Endothelial cell of umbilical vein (primary cell): Measurements from ENCODE around the gene IL17RB. TPM values are rescaled to one million over a fixed set of nuclear protein-coding genes. Genes with fewer than 3 reads are reported as not detected.

ENCODE experiments used
- BruUV-seq: library from RNA; stranded (reverse); fragments of 400-500 nt; replicated peaks from 2 replicates; lab custom pipeline; 2021; lab: Mats Ljungman, UMichigan
- CTCF ChIA-PET: fragments of 300-600, 350-600 bp; sonication (Branson Sonifier 250); formaldehyde crosslinking; loops from one replicate; lab custom pipeline; 2021; ENCODE audit warnings: antibody characterized with exemption, inconsistent platforms; lab: Charles Lee
- POLR2A ChIA-PET: fragments of 300-600, 350-600 bp; sonication (Branson Sonifier 250); formaldehyde crosslinking; loops from one replicate; lab custom pipeline; 2021; ENCODE audit warnings: antibody characterized with exemption, inconsistent platforms; lab: Charles Lee
- DNase-seq: peaks from one replicate; pipeline ENCODE4 v3.0.0-alpha.2; 2011; ENCODE audit warnings: low read depth, low spot score
- FAIRE-seq: peaks from 2 replicates; lab custom pipeline; 2011; peaks lifted over from hg19 to GRCh38; lab: Jason Lieb, UNC
- H2AFZ ChIP-seq: 2 replicates; pipeline ENCODE4 v1.6.0; 2012; ENCODE audit warnings: low read depth, low read length, control low read depth, inconsistent platforms
- H3K27ac ChIP-seq: 2 replicates; pipeline ENCODE4 v1.5.1; 2011; ENCODE audit warnings: low read depth, mild to moderate bottlenecking, control low read depth, low read length, moderate library complexity; ENCODE audit not compliant: insufficient read depth
- H3K27me3 ChIP-seq, 2 experiments: 2 replicates each; pipeline versions ENCODE4 v1.6.0 to v1.6.1; 2011; ENCODE audit warnings: low read length in 2 of 2, mixed read lengths in 1 of 2; ENCODE audit not compliant: control insufficient read depth in 2 of 2, insufficient read depth in 2 of 2
- H3K36me3 ChIP-seq, 2 experiments: 2 replicates in 1 of 2; 3 replicates in 1 of 2; pipeline ENCODE4 v1.5.1; 2011; ENCODE audit warnings: low read length in 2 of 2, mild to moderate bottlenecking in 1 of 2, moderate library complexity in 1 of 2; ENCODE audit not compliant: control insufficient read depth in 2 of 2, insufficient read depth in 2 of 2; ENCODE audit errors: extremely low read depth in 1 of 2
- H3K4me1 ChIP-seq: 3 replicates; pipeline ENCODE4 v1.5.1; 2011; ENCODE audit warnings: mild to moderate bottlenecking, low read length; ENCODE audit not compliant: control insufficient read depth, insufficient read depth; ENCODE audit errors: extremely low read depth
- H3K4me2 ChIP-seq: 2 replicates; pipeline ENCODE4 v1.6.1; 2011; ENCODE audit warnings: low read length, control low read depth, mixed read lengths; ENCODE audit not compliant: insufficient read depth
- H3K4me3 ChIP-seq, 3 experiments: fragments of 200-600 bp in 1 of 3; sonication (generic), shearing (Covaris generic) in 1 of 3; replicated peaks in 1 of 3; 2 replicates each; pipeline ENCODE4 v1.5.1; 2011 to 2016; ENCODE audit warnings: control low read depth in 3 of 3, low read length in 3 of 3, mild to moderate bottlenecking in 2 of 3, inconsistent platforms in 1 of 3, low read depth in 1 of 3, moderate library complexity in 1 of 3; ENCODE audit not compliant: insufficient read depth in 1 of 3
- H3K79me2 ChIP-seq: 2 replicates; pipeline ENCODE4 v1.6.0; 2012; ENCODE audit warnings: low read length, inconsistent platforms; ENCODE audit not compliant: control insufficient read depth, insufficient read depth
- H3K9ac ChIP-seq: replicated peaks from 2 replicates; pipeline ENCODE3; 2011; ENCODE audit warnings: low read length, control low read depth; ENCODE audit not compliant: insufficient read depth; ENCODE audit errors: extremely low read depth
- H3K9me1 ChIP-seq: replicated peaks from 3 replicates; pipeline ENCODE4 v1.6.0; 2011; ENCODE audit warnings: mild to moderate bottlenecking, low read length; ENCODE audit not compliant: control insufficient read depth, insufficient read depth; ENCODE audit errors: extremely low read depth
- H3K9me3 ChIP-seq: replicated peaks from 2 replicates; pipeline ENCODE4 v1.5.1; 2012; ENCODE audit warnings: low read length, inconsistent platforms; ENCODE audit not compliant: control insufficient read depth, insufficient read depth
- H4K20me1 ChIP-seq: replicated peaks from 2 replicates; pipeline ENCODE3; 2011; ENCODE audit warnings: mild to moderate bottlenecking, low read length; ENCODE audit not compliant: control insufficient read depth, insufficient read depth; ENCODE audit errors: extremely low read depth
- EZH2 ChIP-seq: IDR thresholded peaks from 2 replicates; pipeline ENCODE4 v1.6.1; 2012; ENCODE audit warnings: borderline replicate concordance, low read depth, mild to moderate bottlenecking, moderate library complexity, low read length, inconsistent platforms; ENCODE audit not compliant: severe bottlenecking
- FOS ChIP-seq: IDR thresholded peaks from 2 replicates; pipeline ENCODE4 v1.6.1; 2011; ENCODE audit warnings: mild to moderate bottlenecking, low read length, moderate library complexity, borderline replicate concordance; ENCODE audit not compliant: insufficient read depth
- GATA2 ChIP-seq: IDR thresholded peaks from 2 replicates; pipeline ENCODE4 v1.7.0; 2011; ENCODE audit warnings: low read depth, mild to moderate bottlenecking, moderate library complexity, mixed read lengths, low read length; ENCODE audit not compliant: insufficient read length, insufficient read depth
- JUN ChIP-seq: IDR thresholded peaks from 2 replicates; pipeline ENCODE4 v1.6.1; 2011; ENCODE audit warnings: borderline replicate concordance, low read depth; ENCODE audit not compliant: insufficient read length, insufficient read depth
- MYC ChIP-seq: IDR thresholded peaks from one replicate; pipeline ENCODE4 v1.6.1; 2011; ENCODE audit warnings: mild to moderate bottlenecking, low read depth, low read length
- POLR2A ChIP-seq: IDR thresholded peaks from 2 replicates; pipeline ENCODE4 v1.6.1; 2012; ENCODE audit warnings: low read depth, mild to moderate bottlenecking, control low read depth, low read length
- POLR2AphosphoS5 ChIP-seq: IDR thresholded peaks from 2 replicates; pipeline ENCODE4 v1.6.1; 2012; ENCODE audit warnings: low read depth, mild to moderate bottlenecking, control low read depth, low read length, moderate library complexity; ENCODE audit not compliant: insufficient read depth
- dilution Hi-C: fragments of 300-500 bp; cut with MboI; formaldehyde crosslinking; loops from one replicate; pipeline ENCODE4 v1.15.0; 2019; ENCODE audit warnings: low sequenced_read_pairs; ENCODE audit not compliant: extremely low pct_ligation_motif_present
- intact Hi-C: fragments of 100-400 bp; cut with micrococcal nuclease; formaldehyde crosslinking; loops from one replicate; pipeline ENCODE4 v1.10.0; 2022
- polyA plus RNA-seq, 4 experiments: library from polyadenylated mRNA; depleted of rRNA in 3 of 4; stranded (reverse) in 3 of 4; unstranded in 1 of 4; fragments of >200 nt; gene quantifications; 2 replicates each; pipeline versions ENCODE4 v1.2.1 to v1.2.3, GENCODE V29; 2011 to 2012; ENCODE audit warnings: missing spikeins in 1 of 4
- total RNA-seq: library from RNA; stranded (reverse); gene quantifications from 2 replicates; pipeline ENCODE4 v1.2.3, GENCODE V29; 2021
- TF ChIP-seq, protein P1 (sequence below), 2 donors: IDR thresholded peaks; 1 replicate in 1 of 2; 2 replicates in 1 of 2; pipeline ENCODE4 v1.5.1; 2011; ENCODE audit warnings: low read length in 2 of 2, mild to moderate bottlenecking in 2 of 2, moderate library complexity in 2 of 2, control low read depth in 1 of 2, inconsistent platforms in 1 of 2, low read depth in 1 of 2; ENCODE audit not compliant: insufficient read depth in 1 of 2; ENCODE audit errors: extremely low read depth in 1 of 2
- TF ChIP-seq, protein P2 (sequence below): IDR thresholded peaks from 2 replicates; pipeline ENCODE4 v1.6.1; 2011; ENCODE audit not compliant: insufficient read depth, insufficient read length

IL17RB gene
- total and polyA plus RNA-seq, 2 donors (not counting 3 experiments of a cell fraction or from before 2014, with no cell fraction given), result 0.04 TPM; not detected in 1

DNA sequence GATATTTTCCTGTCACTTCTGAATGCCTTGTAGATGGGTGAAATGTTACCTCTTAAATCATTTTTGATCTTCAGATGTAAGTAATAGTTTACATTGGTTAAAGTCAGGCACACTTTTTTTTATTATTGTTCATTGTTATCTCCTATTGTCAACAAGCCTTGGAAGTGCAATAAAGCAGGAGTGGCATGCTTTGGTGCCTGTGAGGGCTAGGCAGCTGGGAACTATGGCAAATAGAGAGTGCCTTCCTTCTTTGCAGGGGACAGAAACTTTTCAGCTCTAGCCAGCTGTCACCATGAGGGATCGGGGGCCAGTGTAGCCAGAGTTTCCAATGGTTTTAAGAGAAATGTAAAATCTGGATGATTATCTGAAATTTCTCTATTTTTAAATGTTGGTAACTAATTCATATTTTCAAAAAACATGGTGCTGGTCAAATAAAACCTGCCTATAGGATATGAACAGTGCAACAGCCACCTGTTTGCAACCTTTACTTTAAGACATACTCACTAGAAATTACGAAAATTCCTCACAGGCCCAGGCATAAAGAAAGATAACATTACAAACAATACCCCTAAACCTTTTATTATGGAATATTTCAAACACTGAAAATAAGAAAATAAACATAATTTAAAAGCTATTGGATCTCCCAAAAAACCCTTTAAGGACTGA lies 54.4 kb downstream of the IL17RB start:
- DNase-seq (no peak), FAIRE-seq (no peak)
- H3K9me3 ChIP-seq, result no peaks in the 10 kb centered on the region
- H3K4me3 ChIP-seq, result no peak overlapping the region
- no peaks in the 10 kb centered on the region for H3K79me2 ChIP-seq
- no peaks in the 10 kb centered on the region for H3K4me1 ChIP-seq
- TF ChIP-seq POLR2A (no peak), FOS (no peak), GATA2 (no peak), JUN (no peak), POLR2AphosphoS5 (no peak), MYC (no peak), EZH2 (no peak)
- TF ChIP-seq, protein P1, sequence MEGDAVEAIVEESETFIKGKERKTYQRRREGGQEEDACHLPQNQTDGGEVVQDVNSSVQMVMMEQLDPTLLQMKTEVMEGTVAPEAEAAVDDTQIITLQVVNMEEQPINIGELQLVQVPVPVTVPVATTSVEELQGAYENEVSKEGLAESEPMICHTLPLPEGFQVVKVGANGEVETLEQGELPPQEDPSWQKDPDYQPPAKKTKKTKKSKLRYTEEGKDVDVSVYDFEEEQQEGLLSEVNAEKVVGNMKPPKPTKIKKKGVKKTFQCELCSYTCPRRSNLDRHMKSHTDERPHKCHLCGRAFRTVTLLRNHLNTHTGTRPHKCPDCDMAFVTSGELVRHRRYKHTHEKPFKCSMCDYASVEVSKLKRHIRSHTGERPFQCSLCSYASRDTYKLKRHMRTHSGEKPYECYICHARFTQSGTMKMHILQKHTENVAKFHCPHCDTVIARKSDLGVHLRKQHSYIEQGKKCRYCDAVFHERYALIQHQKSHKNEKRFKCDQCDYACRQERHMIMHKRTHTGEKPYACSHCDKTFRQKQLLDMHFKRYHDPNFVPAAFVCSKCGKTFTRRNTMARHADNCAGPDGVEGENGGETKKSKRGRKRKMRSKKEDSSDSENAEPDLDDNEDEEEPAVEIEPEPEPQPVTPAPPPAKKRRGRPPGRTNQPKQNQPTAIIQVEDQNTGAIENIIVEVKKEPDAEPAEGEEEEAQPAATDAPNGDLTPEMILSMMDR (IDR thresholded peaks at IDR 0.05; ENCODE audit: extremely low read depth in 1 of 2, insufficient read depth in 1 of 2, low read depth in 1 of 2, low read length in 2 of 2), result no peak
- TF ChIP-seq, protein P2, sequence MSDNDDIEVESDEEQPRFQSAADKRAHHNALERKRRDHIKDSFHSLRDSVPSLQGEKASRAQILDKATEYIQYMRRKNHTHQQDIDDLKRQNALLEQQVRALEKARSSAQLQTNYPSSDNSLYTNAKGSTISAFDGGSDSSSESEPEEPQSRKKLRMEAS, result no peak
- H3K27me3 ChIP-seq, result peaks cover 4 to 32% of the 10 kb centered on the region in 2 experiments
- H3K27ac ChIP-seq, result no peak overlapping the region
- intact Hi-C loops, result no loop called here
- no peak overlapping the region for H2AFZ ChIP-seq
- no TSS peak for BruUV-seq
- H3K9me1 ChIP-seq, result no peaks in the 10 kb centered on the region
- no peaks in the 10 kb centered on the region for H3K36me3 ChIP-seq
- no peaks in the 10 kb centered on the region for H4K20me1 ChIP-seq
- POLR2A ChIA-PET, result no interaction called here
- H3K4me2 ChIP-seq, result no peak overlapping the region
- H3K9ac ChIP-seq, result no peak overlapping the region
- CTCF ChIA-PET, result interaction anchor here (1.0 to 1.8 kb wide), 2 partner anchors 9 to 38 kb away, joined by 5 to 7 read pairs; no protein-coding TSS in a partner anchor
- dilution Hi-C loops, result no loop called here
